ENCODE data around the gene TTC28.

The TTC28 gene

DNA sequence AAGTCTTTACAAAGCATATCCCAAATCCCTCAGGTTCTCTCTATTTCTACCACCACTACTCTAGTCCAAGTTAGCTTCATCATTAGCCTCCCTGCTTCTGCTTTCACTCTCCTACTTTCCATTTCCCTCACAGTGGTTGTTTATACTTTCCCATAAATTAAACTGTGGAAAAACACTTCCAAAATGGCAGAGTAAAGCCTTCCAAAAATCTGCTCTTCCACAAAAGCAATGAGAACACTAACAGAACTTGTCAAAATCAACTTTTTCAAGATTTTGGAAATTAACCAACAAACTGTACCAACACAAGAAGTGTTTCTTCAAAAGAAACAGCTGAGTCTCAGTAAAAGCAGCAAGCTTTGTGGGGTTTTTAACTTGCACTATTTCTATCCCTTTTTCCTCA, 71.8 kb downstream of the TTC28 start:
- no peaks in the 10 kb centered on the region for H3K36me3 ChIP-seq (ENCODE audit: low read length)
- H3F3A ChIP-seq (ENCODE audit: insufficient read depth), result no peaks in the 10 kb centered on the region
- H3K9me3 ChIP-seq (ENCODE audit: insufficient read depth, low read length), result no peaks in the 10 kb centered on the region
- 0 out of 2 replicates have a peak, but pooled peaks cover 2% of the 10 kb centered on the region for H3K27me3 ChIP-seq (ENCODE audit: low read length)
- no peaks in the 10 kb centered on the region for H4K20me1 ChIP-seq (ENCODE audit: low read depth, low read length)
- H2AFZ ChIP-seq (ENCODE audit: low read depth, low read length, severe bottlenecking), result no peak overlapping the region
- H3K4me2 ChIP-seq (ENCODE audit: low read depth, low read length, poor library complexity, severe bottlenecking), result no peak overlapping the region
- TF ChIP-seq EZH2phosphoT487 (conservative IDR thresholded peaks at IDR 0.05; ENCODE audit: low read length) (no peak), CTCF (IDR thresholded peaks at IDR 0.05; ENCODE audit: insufficient read depth, low read length, poor library complexity, severe bottlenecking) (no peak)
- no peak overlapping the region for H3K9ac ChIP-seq (ENCODE audit: low read length)
- no peak overlapping the region for H3K4me3 ChIP-seq (ENCODE audit: insufficient read depth, low read length, poor library complexity, severe bottlenecking)
- no peaks in the 10 kb centered on the region for H3K9me2 ChIP-seq (replicated peaks; ENCODE audit: insufficient read depth, low read length)
- H3K79me2 ChIP-seq (ENCODE audit: insufficient read depth, low read length), result no peaks in the 10 kb centered on the region
- no peak overlapping the region for H3K27ac ChIP-seq (ENCODE audit: low read depth, low read length)

DNA sequence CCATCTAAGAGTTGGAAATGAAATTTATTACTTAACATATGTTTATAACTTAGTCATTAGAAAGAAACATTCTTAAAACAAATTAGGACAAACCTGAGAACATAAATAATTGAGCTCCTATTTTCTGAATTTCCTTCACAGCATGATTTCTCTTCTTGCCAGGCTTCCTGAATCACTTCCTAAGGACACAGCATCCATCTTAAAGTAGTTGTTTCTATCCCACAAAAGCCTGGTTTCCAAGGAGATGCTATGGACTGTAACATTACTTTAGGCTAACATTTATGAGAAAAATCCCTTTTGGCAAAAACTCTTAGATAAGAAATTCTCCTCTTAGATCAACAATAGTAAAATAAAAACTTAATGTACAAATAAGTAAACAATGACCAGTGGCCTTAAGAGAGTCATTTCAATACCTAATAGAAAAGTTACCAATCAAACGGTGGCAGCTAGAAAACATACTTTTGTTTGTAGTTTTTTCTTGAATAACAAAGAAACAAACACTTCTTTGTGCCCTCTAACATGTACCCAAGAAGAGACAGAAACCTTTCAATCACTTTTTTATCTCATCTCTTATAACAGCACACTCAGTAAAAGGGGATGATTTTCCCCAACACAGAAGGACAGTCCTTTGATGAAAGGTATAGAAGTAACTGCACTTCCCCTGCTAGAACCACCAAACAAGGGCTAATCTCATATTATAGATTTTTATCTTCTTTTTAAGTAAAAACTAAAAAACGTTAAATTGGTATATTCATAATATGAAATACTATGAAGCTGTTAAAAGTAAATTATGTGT, 74.5 kb downstream of the TTC28 start:
- Histone ChIP-seq H3K27me3 (ENCODE audit: low read length) (0 out of 2 replicates have a peak, but pooled peaks cover 2% of the 10 kb centered on the region), H3K4me3 (ENCODE audit: insufficient read depth, low read length, poor library complexity, severe bottlenecking) (no peak overlapping the region), H3K4me2 (ENCODE audit: low read depth, low read length, poor library complexity, severe bottlenecking) (no peak overlapping the region), H3K9me3 (ENCODE audit: insufficient read depth, low read length) (no peaks in the 10 kb centered on the region), H3F3A (ENCODE audit: insufficient read depth) (no peaks in the 10 kb centered on the region), H4K20me1 (ENCODE audit: low read depth, low read length) (no peaks in the 10 kb centered on the region), H3K36me3 (ENCODE audit: low read length) (no peaks in the 10 kb centered on the region), H3K9ac (ENCODE audit: low read length) (no peak overlapping the region), H2AFZ (ENCODE audit: low read depth, low read length, severe bottlenecking) (no peak overlapping the region), H3K27ac (ENCODE audit: low read depth, low read length) (no peak overlapping the region), H3K9me2 (replicated peaks; ENCODE audit: insufficient read depth, low read length) (no peaks in the 10 kb centered on the region), H3K79me2 (ENCODE audit: insufficient read depth, low read length) (no peaks in the 10 kb centered on the region)
- TF ChIP-seq EZH2phosphoT487 (conservative IDR thresholded peaks at IDR 0.05; ENCODE audit: low read length), result no peak
- TF ChIP-seq CTCF (IDR thresholded peaks at IDR 0.05; ENCODE audit: insufficient read depth, low read length, poor library complexity, severe bottlenecking), result no peak

DNA sequence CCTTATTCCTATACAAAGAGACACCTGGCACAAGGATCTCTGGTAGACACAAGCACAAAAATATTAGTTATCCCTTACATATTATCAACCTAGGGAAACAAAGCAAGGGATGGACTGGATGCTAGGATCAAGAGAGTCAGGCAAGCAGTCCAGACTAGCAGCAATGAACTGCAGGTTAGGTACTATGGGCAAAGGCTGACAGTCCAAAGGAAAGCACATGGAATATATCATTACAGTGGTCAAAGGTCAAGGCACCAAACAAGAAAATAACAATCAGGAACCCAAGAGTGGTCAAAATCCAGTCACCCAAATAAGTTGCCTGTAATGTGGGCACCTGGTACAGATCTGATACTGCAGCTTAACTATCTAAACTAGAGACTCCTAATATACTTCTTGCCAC, 77.7 kb downstream of the TTC28 start:
- no peaks in the 10 kb centered on the region for H3K79me2 ChIP-seq (ENCODE audit: insufficient read depth, low read length)
- H3K27me3 ChIP-seq (ENCODE audit: low read length), result 0 out of 2 replicates have a peak, but pooled peaks cover 2% of the 10 kb centered on the region
- no peak overlapping the region for H3K4me3 ChIP-seq (ENCODE audit: insufficient read depth, low read length, poor library complexity, severe bottlenecking)
- no peak overlapping the region for H2AFZ ChIP-seq (ENCODE audit: low read depth, low read length, severe bottlenecking)
- H3K27ac ChIP-seq (ENCODE audit: low read depth, low read length), result no peak overlapping the region
- H3K36me3 ChIP-seq (ENCODE audit: low read length), result no peaks in the 10 kb centered on the region
- no peaks in the 10 kb centered on the region for H3K9me3 ChIP-seq (ENCODE audit: insufficient read depth, low read length)
- no peak for TF ChIP-seq EZH2phosphoT487 (conservative IDR thresholded peaks at IDR 0.05; ENCODE audit: low read length)
- no peak for TF ChIP-seq CTCF (IDR thresholded peaks at IDR 0.05; ENCODE audit: insufficient read depth, low read length, poor library complexity, severe bottlenecking)
- H3K4me2 ChIP-seq (ENCODE audit: low read depth, low read length, poor library complexity, severe bottlenecking), result no peak overlapping the region
- no peaks in the 10 kb centered on the region for H3F3A ChIP-seq (ENCODE audit: insufficient read depth)
- H3K9me2 ChIP-seq (replicated peaks; ENCODE audit: insufficient read depth, low read length), result no peaks in the 10 kb centered on the region
- no peaks in the 10 kb centered on the region for H4K20me1 ChIP-seq (ENCODE audit: low read depth, low read length)
- H3K9ac ChIP-seq (ENCODE audit: low read length), result no peak overlapping the region

Measured in SU-DHL-6 (cell line).